Stimulated activated CD8-positive, alpha-beta memory T cell treated with anti-CD3 and anti-CD28 coated beads, Interleukin-7, amount 100 ng/mL, for 48 hours (primary cell): Measurements from ENCODE around the gene GTF2A1L.

ENCODE experiments used
- DNase-seq, 2 donors: peaks; one replicate each; pipeline ENCODE4 v3.0.0-alpha.2; 2020; ENCODE audit warnings: low read depth in 1 of 2; ENCODE audit errors: extremely low read depth in 1 of 2

The GTF2A1L gene

GRCh38 chr2:48728840-48729239, 111.2 kb downstream of the GTF2A1L start:
- DNase-seq, result no peak
